ENCODE measurements around the gene SYMPK.

Gene SYMPK

GRCh38 chr19:45774765-45775164 lies 88.2 kb downstream of the SYMPK start:
- no peak for DNase-seq (ENCODE audit: low read depth in 1 of 2, low spot score in 1 of 2)
- TF ChIP-seq GABPA (IDR thresholded peaks at IDR 0.05; ENCODE audit: low read depth) = no peak
- no peak for TF ChIP-seq SPI1 (IDR thresholded peaks at IDR 0.05; ENCODE audit: borderline replicate concordance, low read depth)
- TF ChIP-seq POLR2AphosphoS5 (IDR thresholded peaks at IDR 0.05; ENCODE audit: low read depth) = no peak
- TF ChIP-seq CTCF (IDR thresholded peaks at IDR 0.05; ENCODE audit: insufficient read depth, low read length) = no peak
- Histone ChIP-seq H3K27me3 (ENCODE audit: insufficient read depth, poor library complexity, severe bottlenecking) (peaks cover 43% of the 10 kb centered on the region), H3K4me3 (replicated peaks; ENCODE audit: insufficient read depth, low read length) (no peak overlapping the region), H3K27ac (replicated peaks) (no peak overlapping the region)

GRCh38 chr19:45773384-45773783 lies 89.6 kb downstream of the SYMPK start:
- DNase-seq (ENCODE audit: low read depth in 1 of 2, low spot score in 1 of 2) = no peak
- H3K27me3 ChIP-seq (ENCODE audit: insufficient read depth, poor library complexity, severe bottlenecking) = peaks cover 40% of the 10 kb centered on the region
- H3K4me3 ChIP-seq (replicated peaks; ENCODE audit: insufficient read depth, low read length) = no peak overlapping the region
- TF ChIP-seq REST (IDR thresholded peaks at IDR 0.05; ENCODE audit: insufficient replicate concordance, low read depth) (no peak), POLR2AphosphoS5 (IDR thresholded peaks at IDR 0.05; ENCODE audit: low read depth) (no peak), GABPA (IDR thresholded peaks at IDR 0.05; ENCODE audit: low read depth) (no peak), SPI1 (IDR thresholded peaks at IDR 0.05; ENCODE audit: borderline replicate concordance, low read depth) (no peak), CTCF (IDR thresholded peaks at IDR 0.05; ENCODE audit: insufficient read depth, low read length) (no peak)
- H3K27ac ChIP-seq (replicated peaks) = no peak overlapping the region

GRCh38 chr19:45772912-45773311 lies 90.0 kb downstream of the SYMPK start:
- H3K27me3 ChIP-seq (ENCODE audit: insufficient read depth, poor library complexity, severe bottlenecking) = peaks cover 40% of the 10 kb centered on the region
- no peak overlapping the region for H3K27ac ChIP-seq (replicated peaks)
- no peak overlapping the region for H3K4me3 ChIP-seq (replicated peaks; ENCODE audit: insufficient read depth, low read length)
- no peak for TF ChIP-seq REST (IDR thresholded peaks at IDR 0.05; ENCODE audit: insufficient replicate concordance, low read depth)
- no peak for TF ChIP-seq GABPA (IDR thresholded peaks at IDR 0.05; ENCODE audit: low read depth)
- TF ChIP-seq SPI1 (IDR thresholded peaks at IDR 0.05; ENCODE audit: borderline replicate concordance, low read depth) = no peak
- no peak for TF ChIP-seq POLR2AphosphoS5 (IDR thresholded peaks at IDR 0.05; ENCODE audit: low read depth)
- no peak for TF ChIP-seq CTCF (IDR thresholded peaks at IDR 0.05; ENCODE audit: insufficient read depth, low read length)
- DNase-seq (ENCODE audit: low read depth in 1 of 2, low spot score in 1 of 2) = no peak

Measured in HL-60 (cell line).